GM12801 (cell line): ENCODE measurements around the gene SS18.

Experiments
- CTCF ChIP-seq: IDR thresholded peaks from one replicate; pipeline ENCODE4 v1.5.1; 2011; ENCODE audit warnings: control low read depth; ENCODE audit not compliant: insufficient read length; ENCODE audit errors: extremely low read depth

The SS18 gene

GRCh38 chr18:26014462-26014861 is 76.0 kb downstream of the SS18 start:
- no peak for TF ChIP-seq CTCF

GRCh38 chr18:26008619-26009018 is 81.8 kb downstream of the SS18 start:
- TF ChIP-seq CTCF = no peak

GRCh38 chr18:26008096-26008495 is 82.3 kb downstream of the SS18 start:
- TF ChIP-seq CTCF = no peak

GRCh38 chr18:26005950-26006349 is 84.5 kb downstream of the SS18 start:
- TF ChIP-seq CTCF = no peak

- no peak for TF ChIP-seq CTCF
Measured at GRCh38 chr18:26004832-26005231, 85.6 kb downstream of the SS18 start.

- TF ChIP-seq CTCF = no peak
Measured at GRCh38 chr18:26003817-26004216, 86.6 kb downstream of the SS18 start.

GRCh38 chr18:26003356-26003755 is 87.1 kb downstream of the SS18 start:
- TF ChIP-seq CTCF = no peak

GRCh38 chr18:26002375-26002910 is 88.0 kb downstream of the SS18 start:
- no peak for TF ChIP-seq CTCF
